A673 (cell line): ENCODE data around the gene TBC1D10B.

Experiments
- EZH2 ChIP-seq: fragments of 200-600 bp; sonication (generic); IDR thresholded peaks from 2 replicates; pipeline ENCODE4 v1.6.1; 2017; ENCODE audit warnings: borderline replicate concordance, low read depth, mild to moderate bottlenecking, mixed read lengths, antibody characterized with exemption, low read length; ENCODE audit not compliant: poor library complexity, severe bottlenecking
- TF ChIP-seq, protein P1 (sequence below): fragments of 300-800, 200-600 bp; sonication (generic); conservative IDR thresholded peaks from 2 replicates; pipeline ENCODE4 v1.5.1; 2017; ENCODE audit warnings: low read depth, mild to moderate bottlenecking, antibody characterized with exemption, low read length, moderate library complexity, mixed read lengths

DNA sequence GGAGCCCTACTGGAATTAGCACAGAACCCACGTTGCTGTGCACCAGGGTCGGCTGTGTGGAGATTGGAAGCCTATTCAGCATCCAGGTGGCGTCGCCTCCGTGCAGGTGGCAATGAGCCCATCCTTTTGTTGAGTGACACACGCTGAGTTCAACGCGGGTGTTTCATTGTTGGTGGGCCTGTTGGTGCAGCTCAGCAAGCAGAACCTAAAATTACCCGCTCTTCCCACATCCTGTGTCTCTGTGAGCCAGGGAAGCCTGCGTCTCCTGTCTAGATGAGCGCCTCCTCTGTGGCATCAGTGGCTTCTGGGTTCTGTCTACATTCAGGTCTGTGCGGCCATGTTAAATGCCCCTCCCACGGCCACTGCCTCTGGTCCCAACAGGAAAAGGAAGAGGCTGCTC lies 29.7 kb downstream of the TBC1D10B start:
- TF ChIP-seq, protein P1, sequence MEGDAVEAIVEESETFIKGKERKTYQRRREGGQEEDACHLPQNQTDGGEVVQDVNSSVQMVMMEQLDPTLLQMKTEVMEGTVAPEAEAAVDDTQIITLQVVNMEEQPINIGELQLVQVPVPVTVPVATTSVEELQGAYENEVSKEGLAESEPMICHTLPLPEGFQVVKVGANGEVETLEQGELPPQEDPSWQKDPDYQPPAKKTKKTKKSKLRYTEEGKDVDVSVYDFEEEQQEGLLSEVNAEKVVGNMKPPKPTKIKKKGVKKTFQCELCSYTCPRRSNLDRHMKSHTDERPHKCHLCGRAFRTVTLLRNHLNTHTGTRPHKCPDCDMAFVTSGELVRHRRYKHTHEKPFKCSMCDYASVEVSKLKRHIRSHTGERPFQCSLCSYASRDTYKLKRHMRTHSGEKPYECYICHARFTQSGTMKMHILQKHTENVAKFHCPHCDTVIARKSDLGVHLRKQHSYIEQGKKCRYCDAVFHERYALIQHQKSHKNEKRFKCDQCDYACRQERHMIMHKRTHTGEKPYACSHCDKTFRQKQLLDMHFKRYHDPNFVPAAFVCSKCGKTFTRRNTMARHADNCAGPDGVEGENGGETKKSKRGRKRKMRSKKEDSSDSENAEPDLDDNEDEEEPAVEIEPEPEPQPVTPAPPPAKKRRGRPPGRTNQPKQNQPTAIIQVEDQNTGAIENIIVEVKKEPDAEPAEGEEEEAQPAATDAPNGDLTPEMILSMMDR: no peak
- TF ChIP-seq EZH2: no peak
